ENCODE data around the gene METTL8. TPM values are rescaled to one million over a fixed set of nuclear protein-coding genes. Genes with fewer than 3 reads are reported as not detected.

METTL8 gene
- total and polyA plus RNA-seq, 4 experiments from 2014 or later: 11.2 to 22.1 (median 18.4) TPM

DNA sequence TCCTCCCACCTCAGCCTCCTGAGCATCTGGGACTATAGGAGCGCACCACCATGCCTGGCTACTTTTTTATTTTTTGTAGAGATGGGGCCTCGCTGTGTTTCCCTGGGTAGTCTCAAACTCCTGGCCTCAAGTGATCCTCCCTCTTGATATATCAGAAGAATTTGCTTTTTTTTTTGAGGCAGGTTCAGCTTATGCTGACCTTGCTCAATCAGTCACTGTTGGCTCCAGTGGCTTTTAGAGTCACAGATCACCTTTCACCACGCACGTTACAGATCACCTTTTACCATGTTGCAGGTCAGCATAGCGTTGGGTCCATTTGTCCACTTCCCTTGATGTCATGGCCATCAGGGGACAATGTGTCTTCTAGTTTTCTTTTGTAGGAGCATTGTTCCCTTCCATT is 36.3 kb upstream of the METTL8 start:
- no peaks in the 10 kb centered on the region for H3K27me3 ChIP-seq (ENCODE audit: insufficient read depth, low read length)
- H3K27ac ChIP-seq (ENCODE audit: low read depth, low read length): no peak overlapping the region
- H3K36me3 ChIP-seq (ENCODE audit: insufficient read depth, low read length): peaks cover 19% of the 10 kb centered on the region
- ChIA-PET CTCF (ENCODE audit: partially characterized antibody) (no interaction called here), POLR2A (ENCODE audit: partially characterized antibody) (no interaction called here)
- H3K36me3 Mint-ChIP-seq: peaks cover 55 to 65% of the 10 kb centered on the region in 2 donors
- no peaks in the 10 kb centered on the region for H3K9me3 Mint-ChIP-seq
- no peak overlapping the region for H3K4me3 Mint-ChIP-seq
- H3K27me3 Mint-ChIP-seq: no peaks in the 10 kb centered on the region
- peaks cover 0 to 2% (median 0%) of the 10 kb centered on the region in 4 donors for H3K4me1 Mint-ChIP-seq
- H3K4me1 ChIP-seq (ENCODE audit: insufficient read depth, low read length): no peaks in the 10 kb centered on the region
- DNase-seq: no peak
- H3K27ac Mint-ChIP-seq: no peak overlapping the region
- no peak overlapping the region for H3K4me3 ChIP-seq (ENCODE audit: low read length in 2 of 2)
- intact Hi-C loops (cut with micrococcal nuclease): no loop called here
- H3K9me3 ChIP-seq (ENCODE audit: control insufficient read depth in 1 of 2, low read length in 2 of 2): no peaks in the 10 kb centered on the region

DNA sequence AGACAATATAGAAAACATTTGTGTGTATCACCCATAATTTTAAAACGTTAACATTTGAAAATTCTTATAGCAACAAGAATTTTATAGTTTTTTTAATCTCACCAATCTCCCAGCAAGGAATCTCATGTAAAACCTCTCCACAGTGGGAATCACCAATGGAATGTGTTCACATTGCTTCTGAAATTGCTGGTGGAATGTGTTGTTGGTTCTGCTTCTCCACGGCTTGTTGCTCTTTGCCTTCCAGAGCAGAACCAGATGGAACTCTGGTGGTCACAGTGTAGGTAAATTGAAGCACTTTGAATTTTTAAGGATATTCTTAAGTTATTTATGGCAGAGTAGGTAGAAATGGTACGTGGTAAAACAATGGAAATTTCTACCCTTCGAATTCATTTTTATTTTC is 35.4 kb upstream of the METTL8 start:
- CTCF ChIA-PET (ENCODE audit: partially characterized antibody): no interaction called here
- Mint-ChIP-seq H3K27me3 (no peaks in the 10 kb centered on the region), H3K36me3 (peaks cover 50 to 59% of the 10 kb centered on the region in 2 donors), H3K27ac (no peak overlapping the region), H3K4me3 (no peak overlapping the region), H3K4me1 (no peaks in the 10 kb centered on the region), H3K9me3 (no peaks in the 10 kb centered on the region)
- no peak for DNase-seq
- intact Hi-C loops (cut with micrococcal nuclease): no loop called here
- Histone ChIP-seq H3K4me3 (ENCODE audit: low read length in 2 of 2) (no peak overlapping the region), H3K4me1 (ENCODE audit: insufficient read depth, low read length) (no peaks in the 10 kb centered on the region), H3K9me3 (ENCODE audit: control insufficient read depth in 1 of 2, low read length in 2 of 2) (no peaks in the 10 kb centered on the region), H3K36me3 (ENCODE audit: insufficient read depth, low read length) (peaks cover 10% of the 10 kb centered on the region), H3K27ac (ENCODE audit: low read depth, low read length) (no peak overlapping the region), H3K27me3 (ENCODE audit: insufficient read depth, low read length) (no peaks in the 10 kb centered on the region)
- POLR2A ChIA-PET (ENCODE audit: partially characterized antibody): no interaction called here

GRCh38 chr2:171460537-171460936 is 26.7 kb upstream of the METTL8 start:
- no peaks in the 10 kb centered on the region for H3K27me3 Mint-ChIP-seq
- peaks cover 0 to 4% (median 3%) of the 10 kb centered on the region in 4 donors for H3K4me1 Mint-ChIP-seq
- no peaks in the 10 kb centered on the region for H3K27me3 ChIP-seq (ENCODE audit: insufficient read depth, low read length)
- no peak overlapping the region for H3K4me3 ChIP-seq (ENCODE audit: low read length in 2 of 2)
- peaks cover 0 to 4% (median 0%) of the 10 kb centered on the region in 8 donors for H3K9me3 Mint-ChIP-seq
- H3K36me3 ChIP-seq (ENCODE audit: insufficient read depth, low read length): peaks cover 5% of the 10 kb centered on the region
- POLR2A ChIA-PET (ENCODE audit: partially characterized antibody): no interaction called here
- H3K27ac ChIP-seq (ENCODE audit: low read depth, low read length): no peak overlapping the region
- no peaks in the 10 kb centered on the region for H3K4me1 ChIP-seq (ENCODE audit: insufficient read depth, low read length)
- no peak overlapping the region for H3K27ac Mint-ChIP-seq
- no peak overlapping the region for H3K4me3 Mint-ChIP-seq
- no peaks in the 10 kb centered on the region for H3K9me3 ChIP-seq (ENCODE audit: control insufficient read depth in 1 of 2, low read length in 2 of 2)
- intact Hi-C loops (cut with micrococcal nuclease): no loop called here
- no peak for DNase-seq
- CTCF ChIA-PET (ENCODE audit: partially characterized antibody): no interaction called here
- H3K36me3 Mint-ChIP-seq: peaks cover 49 to 54% of the 10 kb centered on the region in 2 donors

DNA sequence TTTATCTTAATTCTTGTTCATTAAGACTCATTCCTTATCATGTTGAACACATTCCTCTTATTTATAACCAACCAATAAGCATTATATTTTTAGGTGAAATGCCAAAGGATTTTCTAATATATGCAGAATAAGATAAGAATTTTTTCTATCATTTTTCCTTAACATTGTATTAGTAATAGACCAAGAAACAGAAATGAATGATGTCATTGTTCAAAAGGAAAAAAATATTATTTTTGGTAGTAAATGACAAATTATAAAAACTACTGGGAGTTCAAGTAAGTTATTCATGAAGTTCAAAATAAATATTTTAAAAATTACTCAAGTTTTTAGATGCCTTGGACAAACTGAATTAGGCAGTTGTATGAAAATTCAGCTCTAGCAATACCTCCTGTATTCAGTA is 25.7 kb upstream of the METTL8 start:
- peaks cover 0 to 7% (median 4%) of the 10 kb centered on the region in 4 donors for H3K4me1 Mint-ChIP-seq
- no peaks in the 10 kb centered on the region for H3K27me3 ChIP-seq (ENCODE audit: insufficient read depth, low read length)
- no peak overlapping the region for H3K4me3 ChIP-seq (ENCODE audit: low read length in 2 of 2)
- peaks cover 5% of the 10 kb centered on the region for H3K36me3 ChIP-seq (ENCODE audit: insufficient read depth, low read length)
- H3K27ac ChIP-seq (ENCODE audit: low read depth, low read length): no peak overlapping the region
- intact Hi-C loops (cut with micrococcal nuclease): loop anchor here (5.0 kb wide), 1 partner anchor 1288 kb away; no protein-coding TSS in a partner anchor
- H3K4me3 Mint-ChIP-seq: no peak overlapping the region
- ChIA-PET CTCF (ENCODE audit: partially characterized antibody) (no interaction called here), POLR2A (ENCODE audit: partially characterized antibody) (no interaction called here)
- DNase-seq: no peak
- H3K27me3 Mint-ChIP-seq: no peaks in the 10 kb centered on the region
- peaks cover 0 to 4% (median 0%) of the 10 kb centered on the region in 8 donors for H3K9me3 Mint-ChIP-seq
- H3K9me3 ChIP-seq (ENCODE audit: control insufficient read depth in 1 of 2, low read length in 2 of 2): no peaks in the 10 kb centered on the region
- H3K4me1 ChIP-seq (ENCODE audit: insufficient read depth, low read length): no peaks in the 10 kb centered on the region
- H3K36me3 Mint-ChIP-seq: peaks cover 54 to 61% of the 10 kb centered on the region in 2 donors
- no peak overlapping the region for H3K27ac Mint-ChIP-seq

GRCh38 chr2:171452773-171453172 is 19.0 kb upstream of the METTL8 start:
- H3K36me3 Mint-ChIP-seq: peaks cover 58 to 72% of the 10 kb centered on the region in 2 donors
- H3K9me3 Mint-ChIP-seq: peaks cover 0 to under 1% (median 0%) of the 10 kb centered on the region in 8 donors

DNA sequence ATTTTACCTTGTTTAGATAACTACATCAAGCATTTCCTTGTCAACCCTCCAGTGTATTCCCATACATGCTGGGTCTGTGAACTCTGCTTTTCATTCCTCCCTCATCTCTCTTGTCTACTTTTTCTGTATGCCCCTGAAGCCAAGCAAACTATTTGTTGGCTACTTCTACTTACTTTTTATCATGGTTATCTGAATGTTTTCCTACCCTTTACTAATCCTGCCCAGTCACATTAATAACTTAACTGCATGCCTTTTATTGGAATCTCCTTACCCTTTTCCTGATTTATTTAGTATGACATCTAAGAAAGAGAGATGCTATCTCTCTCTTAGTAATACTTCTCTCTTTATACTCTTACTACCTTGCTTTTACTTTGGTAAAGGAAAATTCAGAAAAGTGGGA is 17.3 kb upstream of the METTL8 start:
- no peak overlapping the region for H3K4me3 Mint-ChIP-seq

More at GRCh38 chr2:171452773-171453172, 19.0 kb upstream of the METTL8 start:
- peaks cover 0 to 7% (median 4%) of the 10 kb centered on the region in 4 donors for H3K4me1 Mint-ChIP-seq
- H3K4me3 Mint-ChIP-seq: no peak overlapping the region
- ChIA-PET CTCF (ENCODE audit: partially characterized antibody) (no interaction called here), POLR2A (ENCODE audit: partially characterized antibody) (no interaction called here)
- intact Hi-C loops (cut with micrococcal nuclease): no loop called here
- no peak overlapping the region for H3K27ac Mint-ChIP-seq
- H3K9me3 ChIP-seq (ENCODE audit: control insufficient read depth in 1 of 2, low read length in 2 of 2): no peaks in the 10 kb centered on the region
- no peak overlapping the region for H3K4me3 ChIP-seq (ENCODE audit: low read length in 2 of 2)
- H3K36me3 ChIP-seq (ENCODE audit: insufficient read depth, low read length): peaks cover 20% of the 10 kb centered on the region
- no peak overlapping the region for H3K27ac ChIP-seq (ENCODE audit: low read depth, low read length)
- no peaks in the 10 kb centered on the region for H3K27me3 ChIP-seq (ENCODE audit: insufficient read depth, low read length)
- no peaks in the 10 kb centered on the region for H3K27me3 Mint-ChIP-seq
- H3K4me1 ChIP-seq (ENCODE audit: insufficient read depth, low read length): no peaks in the 10 kb centered on the region
- no peak for DNase-seq

GRCh38 chr2:171447675-171448074 is 13.9 kb upstream of the METTL8 start:
- H3K36me3 ChIP-seq (ENCODE audit: insufficient read depth, low read length): peaks cover 30% of the 10 kb centered on the region
- H3K27ac ChIP-seq (ENCODE audit: low read depth, low read length): no peak overlapping the region
- ChIA-PET POLR2A (ENCODE audit: partially characterized antibody) (no interaction called here), CTCF (ENCODE audit: partially characterized antibody) (no interaction called here)
- Mint-ChIP-seq H3K9me3 (no peaks in the 10 kb centered on the region), H3K4me3 (no peak overlapping the region), H3K27me3 (no peaks in the 10 kb centered on the region), H3K4me1 (no peaks in the 10 kb centered on the region), H3K36me3 (peaks cover 24 to 58% of the 10 kb centered on the region in 2 donors), H3K27ac (peak overlapping the region in 1 of 7 donors; percentile 6)
- no peak for DNase-seq
- no peaks in the 10 kb centered on the region for H3K4me1 ChIP-seq (ENCODE audit: insufficient read depth, low read length)
- intact Hi-C loops (cut with micrococcal nuclease): no loop called here
- H3K4me3 ChIP-seq (ENCODE audit: low read length in 2 of 2): no peak overlapping the region
- H3K27me3 ChIP-seq (ENCODE audit: insufficient read depth, low read length): no peaks in the 10 kb centered on the region
- no peaks in the 10 kb centered on the region for H3K9me3 ChIP-seq (ENCODE audit: control insufficient read depth in 1 of 2, low read length in 2 of 2)

More for the DNA sequence above, 17.3 kb upstream of the METTL8 start:
- H3K27ac Mint-ChIP-seq: peak overlapping the region in 1 of 7 donors; percentile 59
- no peaks in the 10 kb centered on the region for H3K27me3 Mint-ChIP-seq
- no peak for DNase-seq
- peaks cover 0 to 4% (median 3%) of the 10 kb centered on the region in 4 donors for H3K4me1 Mint-ChIP-seq
- no peak overlapping the region for H3K4me3 ChIP-seq (ENCODE audit: low read length in 2 of 2)
- no peaks in the 10 kb centered on the region for H3K27me3 ChIP-seq (ENCODE audit: insufficient read depth, low read length)
- intact Hi-C loops (cut with micrococcal nuclease): no loop called here
- ChIA-PET CTCF (ENCODE audit: partially characterized antibody) (no interaction called here), POLR2A (ENCODE audit: partially characterized antibody) (no interaction called here)
- no peak overlapping the region for H3K27ac ChIP-seq (ENCODE audit: low read depth, low read length)
- no peaks in the 10 kb centered on the region for H3K9me3 Mint-ChIP-seq
- no peaks in the 10 kb centered on the region for H3K9me3 ChIP-seq (ENCODE audit: control insufficient read depth in 1 of 2, low read length in 2 of 2)
- H3K4me1 ChIP-seq (ENCODE audit: insufficient read depth, low read length): no peaks in the 10 kb centered on the region
- H3K36me3 ChIP-seq (ENCODE audit: insufficient read depth, low read length): peaks cover 21% of the 10 kb centered on the region
- H3K36me3 Mint-ChIP-seq: peaks cover 48 to 70% of the 10 kb centered on the region in 2 donors

DNA sequence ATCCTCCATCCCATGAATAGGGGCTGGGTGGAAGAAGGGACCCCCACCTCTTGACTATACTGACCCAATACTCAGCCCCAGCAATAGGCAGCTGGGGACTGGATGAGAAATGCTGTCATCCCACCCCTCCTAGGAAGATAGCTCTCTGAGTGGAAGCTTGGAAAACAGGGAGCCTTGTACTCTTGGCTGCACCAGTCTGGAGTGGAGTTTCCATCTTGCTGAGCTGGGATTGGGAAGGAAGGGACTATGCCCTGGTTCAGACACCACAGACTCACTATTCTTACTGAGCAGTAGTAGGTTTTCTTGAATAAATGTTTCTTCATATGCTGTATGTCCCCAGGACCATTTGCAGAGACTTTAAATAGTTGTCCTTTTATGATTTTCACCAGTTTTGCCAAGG is 7.7 kb upstream of the METTL8 start:
- Histone ChIP-seq H3K4me3 (ENCODE audit: low read length in 2 of 2) (no peak overlapping the region), H3K27ac (ENCODE audit: low read depth, low read length) (no peak overlapping the region), H3K27me3 (ENCODE audit: insufficient read depth, low read length) (no peaks in the 10 kb centered on the region), H3K4me1 (ENCODE audit: insufficient read depth, low read length) (no peaks in the 10 kb centered on the region), H3K9me3 (ENCODE audit: control insufficient read depth in 1 of 2, low read length in 2 of 2) (no peaks in the 10 kb centered on the region), H3K36me3 (ENCODE audit: insufficient read depth, low read length) (peaks cover 33% of the 10 kb centered on the region)
- Mint-ChIP-seq H3K27me3 (no peaks in the 10 kb centered on the region), H3K9me3 (peaks cover 0 to 2% (median 0%) of the 10 kb centered on the region in 8 donors), H3K4me1 (peaks cover 5 to 21% (median 15%) of the 10 kb centered on the region in 4 donors), H3K4me3 (no peak overlapping the region), H3K27ac (no peak overlapping the region), H3K36me3 (peaks cover 41 to 53% of the 10 kb centered on the region in 2 donors)
- intact Hi-C loops (cut with micrococcal nuclease): no loop called here
- CTCF ChIA-PET (ENCODE audit: partially characterized antibody): interaction anchor here (0.6 to 1.4 kb wide), 3 partner anchors 10 to 477 kb away, joined by 3 to 5 read pairs (median 3); no protein-coding TSS in a partner anchor
- POLR2A ChIA-PET (ENCODE audit: partially characterized antibody): no interaction called here
- DNase-seq: no peak
